KMS-11 (cell line): Measurements from ENCODE around the gene KCNE4.

Source experiments
- H2AFZ ChIP-seq: fragments of 200-600 bp; sonication (generic); 2 replicates; pipeline ENCODE4 v1.6.1; 2016; ENCODE audit warnings: antibody characterized with exemption, mixed run types, low read depth
- H3K27ac ChIP-seq: fragments of 200-600 bp; sonication (generic); 2 replicates; pipeline ENCODE4 v1.6.1; 2016; ENCODE audit warnings: mild to moderate bottlenecking, mixed run types
- H3K27me3 ChIP-seq: fragments of 200-600 bp; sonication (generic); 2 replicates; pipeline ENCODE4 v1.6.1; 2017; ENCODE audit warnings: mild to moderate bottlenecking, low read depth, mixed run types, moderate library complexity; ENCODE audit not compliant: insufficient read depth
- H3K36me3 ChIP-seq: fragments of 200-600 bp; sonication (generic); 2 replicates; pipeline ENCODE4 v1.6.1; 2017; ENCODE audit warnings: mild to moderate bottlenecking, mixed run types; ENCODE audit not compliant: insufficient read depth
- H3K4me1 ChIP-seq: fragments of 200-600 bp; sonication (generic); 2 replicates; pipeline ENCODE4 v1.6.1; 2016; ENCODE audit warnings: mild to moderate bottlenecking, low read depth, mixed run types; ENCODE audit not compliant: poor library complexity, severe bottlenecking
- H3K4me2 ChIP-seq: fragments of 200-600 bp; sonication (generic); 2 replicates; pipeline ENCODE4 v1.7.0; 2016; ENCODE audit warnings: mild to moderate bottlenecking, mixed run types
- H3K4me3 ChIP-seq: fragments of 200-600 bp; sonication (generic); IDR thresholded peaks from 2 replicates; pipeline ENCODE4 v1.6.1; 2017; ENCODE audit warnings: low read depth, low read length, mixed read lengths; ENCODE audit not compliant: insufficient read depth
- H3K79me2 ChIP-seq: fragments of 200-600 bp; sonication (generic); 2 replicates; pipeline ENCODE4 v1.6.1; 2016; ENCODE audit warnings: low read depth, mixed run types; ENCODE audit not compliant: insufficient read depth
- H3K9ac ChIP-seq: fragments of 200-600 bp; sonication (generic); 2 replicates; pipeline ENCODE4 v1.6.1; 2016; ENCODE audit warnings: mild to moderate bottlenecking, mixed run types
- H4K20me1 ChIP-seq: fragments of 200-600 bp; sonication (generic); 2 replicates; pipeline ENCODE4 v1.6.1; 2016; ENCODE audit warnings: mild to moderate bottlenecking, mixed run types; ENCODE audit not compliant: insufficient read depth
- CTCF ChIP-seq: fragments of 200-600 bp; sonication (generic); conservative IDR thresholded peaks from 2 replicates; pipeline ENCODE4 v1.6.1; 2017; ENCODE audit warnings: low read depth, mild to moderate bottlenecking, antibody characterized with exemption, low read length, moderate library complexity, mixed read lengths

Gene KCNE4

GRCh38 chr2:223044092-223044836 lies 7.7 kb upstream of the KCNE4 start:
- Histone ChIP-seq H2AFZ (no peak overlapping the region), H3K79me2 (no peaks in the 10 kb centered on the region), H4K20me1 (no peaks in the 10 kb centered on the region), H3K27ac (no peak overlapping the region), H3K9ac (no peak overlapping the region), H3K27me3 (no peaks in the 10 kb centered on the region), H3K4me3 (no peak overlapping the region), H3K4me1 (peaks cover 22% of the 10 kb centered on the region), H3K4me2 (no peak overlapping the region), H3K36me3 (no peaks in the 10 kb centered on the region)
- no peak for TF ChIP-seq CTCF

- H3K79me2 ChIP-seq: no peaks in the 10 kb centered on the region
- peaks cover 23% of the 10 kb centered on the region for H3K4me1 ChIP-seq
- no peak overlapping the region for H2AFZ ChIP-seq
- TF ChIP-seq CTCF: no peak
- no peaks in the 10 kb centered on the region for H4K20me1 ChIP-seq
- no peak overlapping the region for H3K9ac ChIP-seq
- H3K36me3 ChIP-seq: no peaks in the 10 kb centered on the region
- no peak overlapping the region for H3K4me3 ChIP-seq
- H3K27ac ChIP-seq: no peak overlapping the region
- no peak overlapping the region for H3K4me2 ChIP-seq
- no peaks in the 10 kb centered on the region for H3K27me3 ChIP-seq
Measured at GRCh38 chr2:223044916-223045700, 6.9 kb upstream of the KCNE4 start.

GRCh38 chr2:223046470-223047040 lies 5.4 kb upstream of the KCNE4 start:
- Histone ChIP-seq H3K79me2 (no peaks in the 10 kb centered on the region), H3K4me2 (no peak overlapping the region), H3K36me3 (no peaks in the 10 kb centered on the region), H3K4me3 (no peak overlapping the region), H3K4me1 (peaks cover 23% of the 10 kb centered on the region), H3K9ac (no peak overlapping the region), H2AFZ (no peak overlapping the region), H4K20me1 (no peaks in the 10 kb centered on the region), H3K27me3 (no peaks in the 10 kb centered on the region), H3K27ac (no peak overlapping the region)
- no peak for TF ChIP-seq CTCF

- Histone ChIP-seq H4K20me1 (no peaks in the 10 kb centered on the region), H3K36me3 (no peaks in the 10 kb centered on the region), H3K27ac (no peak overlapping the region), H3K79me2 (no peaks in the 10 kb centered on the region), H3K27me3 (no peaks in the 10 kb centered on the region), H3K4me2 (peak overlapping the region; percentile 73), H3K4me3 (no peak overlapping the region), H2AFZ (0 out of 2 replicates have a peak overlapping the region, but pooled peaks have one; percentile 22), H3K4me1 (peaks cover 23% of the 10 kb centered on the region), H3K9ac (no peak overlapping the region)
- no peak for TF ChIP-seq CTCF
Measured at GRCh38 chr2:223047260-223047761, 4.7 kb upstream of the KCNE4 start.
